SH-SY5Y (cell line): ENCODE data around the gene NOL4L.

Source experiments
- GATA2 ChIP-seq: IDR thresholded peaks from 2 replicates; pipeline ENCODE4 v1.6.1; 2011; ENCODE audit warnings: mild to moderate bottlenecking, low read depth, low read length
- GATA3 ChIP-seq: IDR thresholded peaks from 2 replicates; pipeline ENCODE4 v1.6.1; 2011; ENCODE audit warnings: low read depth, mild to moderate bottlenecking, low read length, moderate library complexity

The NOL4L gene, protein sequence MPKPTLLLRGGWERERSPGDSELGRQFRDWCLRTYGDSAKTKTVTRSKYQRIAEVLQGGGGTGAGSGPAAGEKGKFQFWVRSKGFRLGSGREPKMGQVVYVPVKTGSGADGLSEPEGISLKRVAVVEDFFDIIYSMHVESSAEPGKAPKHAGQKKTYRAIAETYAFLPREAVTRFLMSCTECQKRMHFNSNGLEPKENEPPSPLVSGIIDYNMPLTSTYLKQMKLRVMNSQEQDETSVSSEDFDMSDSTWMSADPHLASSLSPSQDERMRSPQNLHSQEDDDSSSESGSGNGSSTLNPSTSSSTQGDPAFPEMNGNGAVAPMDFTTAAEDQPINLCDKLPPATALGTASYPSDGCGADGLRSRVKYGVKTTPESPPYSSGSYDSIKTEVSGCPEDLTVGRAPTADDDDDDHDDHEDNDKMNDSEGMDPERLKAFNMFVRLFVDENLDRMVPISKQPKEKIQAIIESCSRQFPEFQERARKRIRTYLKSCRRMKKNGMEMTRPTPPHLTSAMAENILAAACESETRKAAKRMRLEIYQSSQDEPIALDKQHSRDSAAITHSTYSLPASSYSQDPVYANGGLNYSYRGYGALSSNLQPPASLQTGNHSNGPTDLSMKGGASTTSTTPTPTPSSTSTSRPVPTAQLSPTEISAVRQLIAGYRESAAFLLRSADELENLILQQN

DNA sequence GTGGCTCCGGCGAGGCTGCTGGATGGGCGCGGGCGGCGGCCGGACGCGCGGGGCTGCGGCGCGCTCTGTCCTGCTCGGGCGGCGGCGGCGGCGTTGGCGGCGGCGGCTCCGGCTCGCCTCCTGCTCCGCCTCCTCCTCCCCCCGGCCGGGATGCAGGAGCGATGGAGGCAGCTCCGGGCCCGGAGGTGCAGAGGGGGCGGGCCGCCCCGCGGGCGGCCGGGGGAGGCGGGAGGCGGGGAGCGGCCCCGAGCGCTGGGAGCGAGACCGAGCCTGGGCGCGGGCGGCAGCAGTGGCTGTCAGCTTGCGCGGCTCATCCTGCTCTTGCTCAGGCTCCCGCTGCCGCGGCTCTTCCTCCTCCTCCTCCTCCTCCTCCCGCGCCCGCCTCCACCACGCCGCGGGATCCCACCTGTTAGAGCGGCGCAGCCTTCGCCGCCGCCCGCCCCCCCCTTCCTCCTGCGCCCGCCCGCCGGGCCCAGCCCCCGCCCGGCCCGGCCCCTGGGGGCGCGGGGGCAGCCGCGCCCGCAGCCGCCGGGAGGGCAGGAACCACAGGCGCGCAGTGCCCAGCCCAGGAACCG is at the start of gene NOL4L:
Gene NOL4L (minus strand): TSS at position 323 of the 575 bp plus-strand sequence. CDS start 443 bp downstream, outside the sequence.
- TF ChIP-seq GATA2 = no peak
- no peak for TF ChIP-seq GATA3

DNA sequence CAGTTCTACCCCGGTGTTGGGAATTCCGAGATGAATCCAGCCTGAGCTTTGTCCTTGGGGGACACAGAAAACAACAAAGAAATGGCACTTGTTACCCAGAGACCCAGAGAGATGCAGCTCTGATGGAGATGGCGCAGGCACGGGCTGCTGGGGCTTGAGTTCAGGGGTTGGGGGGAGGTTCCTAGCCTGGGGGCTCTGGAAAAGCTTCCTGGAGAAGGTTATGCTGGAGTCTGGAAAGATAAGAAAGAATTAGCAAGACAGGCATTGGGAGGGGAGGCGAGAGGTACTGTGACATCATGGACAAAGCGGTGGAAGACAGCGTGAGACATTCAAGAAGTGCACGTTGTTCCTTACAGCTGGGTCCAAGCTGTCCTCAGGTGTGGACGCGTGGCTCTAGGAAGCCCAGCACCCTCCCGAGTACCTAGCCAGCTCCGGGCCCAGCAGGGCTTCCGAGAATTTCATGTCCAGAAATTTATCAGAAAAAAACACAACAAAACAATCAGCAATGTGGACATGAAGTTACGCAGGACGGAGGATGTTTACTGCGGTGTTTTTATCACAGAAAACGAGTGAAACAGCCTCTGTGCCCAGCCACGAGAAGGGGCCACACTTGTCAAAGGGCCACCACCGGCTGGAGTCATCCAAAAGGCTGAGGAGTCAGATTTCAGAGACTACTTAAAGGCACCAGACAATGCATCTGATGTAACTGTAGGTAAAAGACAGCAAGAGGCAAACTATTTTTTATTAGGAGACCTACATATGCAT is 49.1 kb upstream of the NOL4L start:
- no peak for TF ChIP-seq GATA3
- no peak for TF ChIP-seq GATA2

DNA sequence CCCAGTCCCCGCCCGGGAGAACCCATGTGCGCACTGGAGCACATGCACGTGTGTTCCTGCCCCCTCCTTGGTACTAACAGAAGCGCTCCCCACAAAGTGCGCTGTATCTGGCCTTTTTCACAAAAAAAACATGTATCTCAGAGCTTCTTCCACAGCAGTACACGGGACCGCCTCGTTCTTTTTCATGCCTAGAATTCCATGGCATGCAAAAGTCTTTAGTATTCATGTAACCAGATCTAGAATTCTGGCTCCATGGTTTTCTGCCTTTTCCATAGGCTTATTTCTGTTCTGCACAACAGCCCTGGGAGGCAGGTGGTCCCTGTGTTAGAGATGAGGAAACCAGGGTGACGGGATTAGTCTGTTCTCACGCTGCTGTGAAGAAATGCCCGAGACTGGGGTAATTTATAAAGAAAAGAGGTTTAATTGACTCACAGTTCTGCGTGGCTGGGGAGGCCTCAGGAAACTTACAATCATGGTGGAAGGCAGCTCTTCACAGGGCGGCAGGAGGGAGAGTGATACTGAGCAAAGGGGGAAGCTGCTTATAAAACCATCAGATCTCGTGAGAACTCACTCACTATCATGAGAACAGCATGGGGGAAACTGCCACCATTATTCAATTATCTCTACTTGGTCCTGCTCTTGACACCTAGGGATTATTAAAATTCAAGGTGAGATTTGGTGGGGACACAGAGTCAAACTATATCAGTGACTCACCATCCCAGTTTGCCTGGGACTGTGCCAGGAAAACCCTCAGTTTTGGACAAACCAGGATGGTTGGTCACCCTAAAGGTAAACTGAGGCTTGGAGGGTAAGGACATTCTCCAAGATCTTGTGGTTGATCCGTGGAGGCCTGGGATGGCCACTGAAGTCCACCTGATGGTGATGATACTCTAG is 47.6 kb upstream of the NOL4L start:
- TF ChIP-seq GATA2 (no peak), GATA3 (no peak)

DNA sequence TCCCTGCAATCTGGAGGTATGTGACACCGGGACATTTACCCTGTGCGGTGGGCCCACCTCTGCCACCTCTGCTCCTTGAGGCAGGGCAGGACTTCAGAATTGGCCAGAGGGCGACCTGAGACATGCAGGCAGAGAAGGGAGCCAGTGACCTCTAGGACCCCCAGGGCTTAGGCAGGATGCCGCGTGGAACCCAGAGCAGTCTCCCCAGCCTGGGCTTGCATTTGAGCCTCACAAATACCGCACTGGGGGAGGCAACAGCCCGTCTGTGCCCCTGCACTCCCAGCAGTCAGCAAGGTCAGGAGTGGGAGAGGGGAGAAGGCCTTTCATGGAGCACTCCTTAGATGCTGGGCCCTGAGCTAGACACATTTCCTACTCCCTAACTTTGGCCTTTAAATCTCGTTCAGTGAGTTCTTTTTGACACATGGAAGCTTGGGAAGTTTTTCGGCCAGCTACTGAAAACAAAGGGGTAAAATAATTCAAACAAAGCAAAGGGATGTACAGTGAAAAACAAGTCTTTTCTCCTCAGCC is 46.9 kb upstream of the NOL4L start:
- TF ChIP-seq GATA3 = no peak
- no peak for TF ChIP-seq GATA2

DNA sequence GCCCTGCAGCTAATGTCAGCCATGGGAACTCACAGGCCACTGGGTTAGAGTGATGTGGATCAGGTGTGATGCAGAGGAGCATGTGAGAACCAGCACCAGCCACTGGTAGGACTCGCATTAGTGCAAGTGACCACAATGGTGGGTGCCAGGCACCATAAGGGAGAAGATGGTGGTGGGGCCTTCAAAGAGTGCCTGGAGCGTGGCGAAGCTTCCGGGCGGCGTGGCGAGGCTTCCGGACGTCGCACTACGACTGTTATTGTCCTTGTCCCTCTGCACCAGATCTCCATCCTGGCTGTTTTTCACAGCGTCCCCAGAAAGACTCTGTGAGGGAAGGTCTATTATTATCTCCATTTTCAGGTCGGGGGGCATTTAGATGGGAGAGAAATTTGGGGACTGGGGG is 44.7 kb upstream of the NOL4L start:
- TF ChIP-seq GATA2 = no peak
- no peak for TF ChIP-seq GATA3

DNA sequence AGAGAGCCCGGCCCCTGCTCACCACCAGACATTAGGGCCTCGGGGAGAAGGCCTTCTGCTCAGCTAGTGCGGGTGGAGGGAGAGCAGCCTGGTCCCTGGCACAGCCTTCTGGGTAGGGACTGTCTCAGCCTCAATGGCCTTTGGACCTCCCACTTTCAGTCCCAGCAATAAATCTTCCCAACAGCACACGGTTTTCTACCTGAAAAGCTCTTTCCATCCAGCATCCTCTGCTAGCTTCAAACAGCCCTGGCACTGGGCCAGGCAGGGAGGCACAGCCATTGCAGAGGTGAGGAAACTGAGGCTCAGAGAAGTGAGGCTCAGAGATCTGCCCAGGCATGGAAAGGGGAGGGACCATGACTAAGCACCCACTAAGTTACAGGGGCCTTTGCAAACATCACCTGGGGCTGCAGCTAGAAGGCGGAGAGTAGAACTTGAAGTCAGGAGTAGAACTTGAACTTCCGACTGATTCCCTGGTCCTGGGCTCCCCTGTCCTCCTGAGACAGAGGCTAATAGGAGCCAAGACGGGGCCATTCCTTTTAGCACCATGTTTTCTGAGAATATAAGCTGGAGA is 43.9 kb upstream of the NOL4L start:
- TF ChIP-seq GATA3 (no peak), GATA2 (no peak)

DNA sequence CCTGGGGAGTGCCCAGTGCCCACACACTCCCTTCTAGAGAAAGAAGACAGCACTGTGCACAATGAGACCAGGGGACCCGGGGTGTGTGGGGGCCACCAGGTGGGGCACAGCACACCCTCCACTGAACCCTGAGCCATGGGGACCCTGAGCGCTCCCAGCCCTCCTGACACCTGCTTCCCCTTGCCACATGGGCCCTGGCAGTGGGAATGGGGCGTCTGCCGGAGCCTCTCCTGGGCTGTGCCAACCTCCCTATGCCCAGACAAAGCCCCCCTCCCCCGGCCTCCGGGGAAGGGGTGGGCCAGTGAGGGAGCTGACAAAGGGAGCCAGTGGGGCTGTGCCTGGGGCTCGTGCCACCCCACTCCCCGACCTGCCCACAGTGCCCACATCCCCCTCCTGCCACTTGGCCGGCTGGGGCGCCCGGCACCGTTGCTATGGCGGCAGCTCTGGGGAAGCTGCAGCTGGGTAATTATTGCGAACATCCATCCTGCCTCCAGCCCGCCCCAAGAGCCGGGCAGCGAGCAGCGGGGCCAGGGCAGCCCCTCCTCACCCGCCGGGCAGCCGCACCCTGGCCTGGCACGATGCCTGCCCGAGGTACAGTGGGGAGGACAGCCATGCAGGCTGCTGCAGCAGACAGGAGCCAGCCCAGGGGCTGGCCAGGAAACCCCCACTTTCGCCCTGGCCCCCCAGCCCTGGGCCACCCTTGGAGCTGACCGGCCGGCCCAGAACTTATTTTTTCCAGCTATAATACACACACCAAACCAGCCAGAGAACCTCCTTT is 41.9 kb upstream of the NOL4L start:
- TF ChIP-seq GATA2 = no peak
- TF ChIP-seq GATA3 = no peak

DNA sequence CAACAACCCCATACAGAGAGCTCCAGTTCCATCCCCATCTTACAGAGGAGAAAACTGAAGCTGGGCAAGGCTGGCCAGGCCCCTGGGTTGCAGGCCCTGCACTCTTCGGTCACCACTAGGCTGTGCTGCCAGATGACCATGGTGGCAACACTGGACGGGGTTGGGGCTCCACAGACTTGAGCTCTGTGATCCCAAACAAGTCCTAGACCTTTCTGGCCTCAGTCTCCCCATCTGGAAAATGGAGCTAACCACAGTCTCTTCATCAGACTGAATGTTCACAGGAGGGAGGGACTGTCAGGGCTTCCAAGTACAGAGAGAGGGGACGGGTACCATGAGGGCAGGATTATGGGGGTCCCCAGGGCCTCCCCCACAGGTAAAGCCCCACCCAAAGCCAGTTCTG is 41.3 kb upstream of the NOL4L start:
- no peak for TF ChIP-seq GATA2
- no peak for TF ChIP-seq GATA3

DNA sequence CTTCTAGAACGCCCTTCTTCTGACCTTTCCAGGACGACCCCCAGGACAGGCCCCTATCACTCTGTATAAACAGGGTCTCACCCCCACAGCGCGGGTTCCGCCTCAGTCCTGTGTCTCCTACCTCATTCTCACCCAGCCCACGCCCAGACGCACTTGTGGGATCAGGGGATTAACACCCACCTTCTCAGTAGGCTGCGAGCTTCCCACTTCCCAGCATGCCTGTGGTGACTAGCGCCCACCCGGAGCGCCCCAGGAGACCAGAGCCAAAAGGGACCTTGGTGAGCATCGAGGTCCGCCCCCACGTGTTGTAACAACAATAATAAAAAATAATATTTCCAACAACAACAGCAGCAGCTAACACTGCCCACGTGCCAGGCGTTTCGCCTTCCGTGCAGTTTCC is 40.9 kb upstream of the NOL4L start:
- TF ChIP-seq GATA2 (no peak), GATA3 (no peak)

DNA sequence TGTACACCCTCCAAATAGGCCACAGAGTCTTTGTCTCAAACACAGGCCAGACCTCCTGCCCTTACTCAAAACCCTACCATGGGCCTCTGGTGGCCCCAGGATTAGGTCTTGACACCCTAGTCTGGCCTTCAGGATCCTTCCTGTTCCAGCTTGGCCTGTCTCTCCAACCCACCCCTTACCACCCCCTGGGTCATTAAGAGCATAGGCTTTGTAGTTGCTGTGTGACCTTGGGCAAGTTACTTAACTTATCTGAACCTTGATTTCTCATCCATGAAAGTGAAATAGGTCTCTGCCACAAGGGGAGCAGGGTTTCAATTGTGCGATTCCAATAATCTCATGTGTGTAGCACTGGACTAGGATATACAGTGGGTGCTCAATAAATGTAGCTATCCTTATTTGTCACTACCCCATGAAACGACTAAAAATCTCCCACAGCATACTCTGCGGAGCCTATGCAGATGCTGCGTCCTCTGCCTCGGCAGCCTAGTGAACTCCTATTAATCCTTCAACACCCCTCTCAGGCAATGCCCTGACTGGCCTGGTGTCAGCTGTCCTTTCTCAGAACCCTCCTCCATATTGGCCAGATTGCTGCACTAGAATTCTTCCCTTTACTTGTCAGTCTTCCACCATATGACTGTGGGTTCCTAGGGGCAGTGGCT is 39.7 kb upstream of the NOL4L start:
- TF ChIP-seq GATA3 (no peak), GATA2 (no peak)

DNA sequence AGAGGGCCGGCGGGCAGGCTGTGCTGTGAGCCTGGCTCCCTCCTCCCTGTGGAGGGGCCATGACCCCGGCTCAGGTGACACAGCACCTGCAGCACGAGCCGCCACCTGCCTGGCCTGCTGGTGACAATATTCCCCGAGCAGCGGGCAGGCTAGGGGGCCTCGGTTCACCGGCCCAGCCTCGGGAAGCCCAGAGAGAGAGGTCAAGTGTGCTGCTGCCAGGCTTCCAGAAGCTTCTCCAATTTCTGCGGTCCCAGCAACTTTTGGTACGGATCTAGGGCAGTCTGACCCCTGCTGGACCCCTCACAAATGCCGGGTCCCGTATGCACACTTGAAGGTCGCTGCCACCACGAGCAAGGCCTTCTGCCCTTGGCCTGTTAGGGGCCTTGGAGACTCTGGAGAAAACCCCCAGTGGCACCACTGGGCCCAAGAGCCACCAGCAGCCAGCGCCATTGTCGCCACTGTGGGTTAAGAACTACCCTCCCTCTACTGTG is 38.6 kb upstream of the NOL4L start:
- TF ChIP-seq GATA3 = no peak
- no peak for TF ChIP-seq GATA2
